ENCODE results near the gene TPCN2. TPM values are rescaled to one million over a fixed set of nuclear protein-coding genes. Genes with fewer than 3 reads are reported as not detected.

TPCN2 gene
- total and polyA plus RNA-seq, 2 of the 4 experiments (the other 2 are of a cell fraction): 3.4 to 8.0 TPM

- Histone ChIP-seq H3K14ac (replicated peaks; ENCODE audit: low read depth, low read length) (no peak overlapping the region), H4K8ac (ENCODE audit: low read depth in 2 of 2, low read length in 2 of 2) (peak overlapping the region; percentile 12 to 50; a peak in 1 of 4 replicates), H3K4me1 (ENCODE audit: control insufficient read depth, insufficient read depth, low read length) (peaks cover 20% of the 10 kb centered on the region), H2AFZ (replicated peaks; ENCODE audit: low read length, poor library complexity) (no peak overlapping the region), H3K9ac (ENCODE audit: low read depth, low read length) (no peak overlapping the region), H3K27me3 (ENCODE audit: control insufficient read depth, insufficient read depth, low read length) (no peaks in the 10 kb centered on the region), H2AK5ac (ENCODE audit: low read depth, low read length) (peak overlapping the region; percentile 61), H2AK9ac (replicated peaks; ENCODE audit: low read depth, low read length, poor library complexity) (no peak overlapping the region), H3K4ac (ENCODE audit: low read depth, low read length) (peak overlapping the region; percentile 6; the same call in 1 of the 2 replicates), H3K27ac (ENCODE audit: insufficient read depth, low read length) (no peak overlapping the region), H3K4me3 (ENCODE audit: insufficient read depth, low read depth, low read length) (no peak overlapping the region), H3K4me2 (ENCODE audit: low read depth, low read length) (no peak overlapping the region), H3K9me1 (ENCODE audit: insufficient read depth, low read length) (peaks cover 3% of the 10 kb centered on the region), H2BK120ac (ENCODE audit: low read depth, low read length) (no peak overlapping the region), H3K56ac (ENCODE audit: extremely low read depth, insufficient read depth, low read length) (no peak overlapping the region), H4K91ac (ENCODE audit: insufficient read depth, low read depth, low read length) (no peak overlapping the region), H3K79me1 (ENCODE audit: low read depth in 1 of 2, low read length in 2 of 2) (no peaks in the 10 kb centered on the region), H3K36me3 (ENCODE audit: control insufficient read depth, insufficient read depth, low read length) (no peaks in the 10 kb centered on the region), H2BK5ac (ENCODE audit: low read depth, low read length, poor library complexity, severe bottlenecking) (no peak overlapping the region), H4K20me1 (ENCODE audit: insufficient read depth, low read length) (no peaks in the 10 kb centered on the region), H3K23ac (ENCODE audit: low read depth, low read length) (no peak overlapping the region), H2BK15ac (ENCODE audit: low read depth, low read length) (peak overlapping the region; percentile 39; the same call in 1 of the 3 replicates), H3K18ac (ENCODE audit: low read depth, low read length) (no peak overlapping the region), H3K9me3 (ENCODE audit: control insufficient read depth, insufficient read depth, low read length) (no peaks in the 10 kb centered on the region; the same call in 1 of the 2 replicates), H2BK20ac (ENCODE audit: low read depth, low read length) (no peak overlapping the region), H4K5ac (ENCODE audit: low read depth, low read length) (no peak overlapping the region; the same call in 1 of the 2 replicates)
- CTCF ChIA-PET: no interaction called here
- intact Hi-C loops (cut with micrococcal nuclease): no loop called here
- dilution Hi-C loops (cut with HindIII; ENCODE audit: low sequenced_read_pairs, unreplicated experiment): no loop called here
- POLR2A ChIA-PET (ENCODE audit: unreplicated experiment): interaction anchor here (0.5 to 0.6 kb wide), 2 partner anchors 38 to 47 kb away, joined by 12 to 20 read pairs; no protein-coding TSS in a partner anchor
- no TSS peak for BruUV-seq (replicated peaks)
- DNase-seq (peak; percentile 63), ATAC-seq (ENCODE audit: low read depth) (no peak)
- in situ Hi-C loops (cut with MboI; ENCODE audit: low sequenced_read_pairs): no loop called here
- TF ChIP-seq, protein P1, sequence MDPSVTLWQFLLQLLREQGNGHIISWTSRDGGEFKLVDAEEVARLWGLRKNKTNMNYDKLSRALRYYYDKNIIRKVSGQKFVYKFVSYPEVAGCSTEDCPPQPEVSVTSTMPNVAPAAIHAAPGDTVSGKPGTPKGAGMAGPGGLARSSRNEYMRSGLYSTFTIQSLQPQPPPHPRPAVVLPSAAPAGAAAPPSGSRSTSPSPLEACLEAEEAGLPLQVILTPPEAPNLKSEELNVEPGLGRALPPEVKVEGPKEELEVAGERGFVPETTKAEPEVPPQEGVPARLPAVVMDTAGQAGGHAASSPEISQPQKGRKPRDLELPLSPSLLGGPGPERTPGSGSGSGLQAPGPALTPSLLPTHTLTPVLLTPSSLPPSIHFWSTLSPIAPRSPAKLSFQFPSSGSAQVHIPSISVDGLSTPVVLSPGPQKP (IDR thresholded peaks at IDR 0.05; ENCODE audit: borderline replicate concordance, low read depth, low read length): no peak
- TF ChIP-seq USF2 (IDR thresholded peaks at IDR 0.05; ENCODE audit: low read depth, low read length) (no peak), RAD21 (IDR thresholded peaks at IDR 0.05; ENCODE audit: low read length) (no peak), RCOR1 (IDR thresholded peaks at IDR 0.05; ENCODE audit: insufficient replicate concordance, low read length) (no peak), FOS (IDR thresholded peaks at IDR 0.05; ENCODE audit: low read depth, low read length) (no peak), CHD1 (IDR thresholded peaks at IDR 0.05; ENCODE audit: low read depth, low read length) (no peak), CTCF (conservative IDR thresholded peaks at IDR 0.05; ENCODE audit: low read depth, low read length) (no peak), SMC3 (IDR thresholded peaks at IDR 0.05; ENCODE audit: low read depth, low read length) (no peak), MAFK (IDR thresholded peaks at IDR 0.05; ENCODE audit: low read depth, low read length) (no peak), BHLHE40 (IDR thresholded peaks at IDR 0.05; ENCODE audit: low read depth, low read length) (no peak), NFE2L2 (IDR thresholded peaks at IDR 0.05; ENCODE audit: low read depth, low read length) (no peak), POLR2A (IDR thresholded peaks at IDR 0.05; ENCODE audit: low read depth, low read length) (no peak), CEBPB (IDR thresholded peaks at IDR 0.05; ENCODE audit: low read depth, low read length) (no peak)
- 17% methylated on average over 1 of the region's 7 CpGs; no CpG with 5 or more reads in 1 of the 2 experiments for WGBS, 2 experiments (ENCODE audit: extremely low coverage in 2 of 2, insufficient read length in 1 of 2)
Measured at GRCh38 chr11:69153661-69154060, 104.9 kb downstream of the TPCN2 start.

Data from IMR-90 (cell line).